Measurements from ENCODE around the gene TTC21A.
"Not testable (repeated sequence)": the region's sequence is repeated elsewhere in the genome, so short reads cannot be mapped to it uniquely, and the experiment has no call there.

TTC21A gene, protein sequence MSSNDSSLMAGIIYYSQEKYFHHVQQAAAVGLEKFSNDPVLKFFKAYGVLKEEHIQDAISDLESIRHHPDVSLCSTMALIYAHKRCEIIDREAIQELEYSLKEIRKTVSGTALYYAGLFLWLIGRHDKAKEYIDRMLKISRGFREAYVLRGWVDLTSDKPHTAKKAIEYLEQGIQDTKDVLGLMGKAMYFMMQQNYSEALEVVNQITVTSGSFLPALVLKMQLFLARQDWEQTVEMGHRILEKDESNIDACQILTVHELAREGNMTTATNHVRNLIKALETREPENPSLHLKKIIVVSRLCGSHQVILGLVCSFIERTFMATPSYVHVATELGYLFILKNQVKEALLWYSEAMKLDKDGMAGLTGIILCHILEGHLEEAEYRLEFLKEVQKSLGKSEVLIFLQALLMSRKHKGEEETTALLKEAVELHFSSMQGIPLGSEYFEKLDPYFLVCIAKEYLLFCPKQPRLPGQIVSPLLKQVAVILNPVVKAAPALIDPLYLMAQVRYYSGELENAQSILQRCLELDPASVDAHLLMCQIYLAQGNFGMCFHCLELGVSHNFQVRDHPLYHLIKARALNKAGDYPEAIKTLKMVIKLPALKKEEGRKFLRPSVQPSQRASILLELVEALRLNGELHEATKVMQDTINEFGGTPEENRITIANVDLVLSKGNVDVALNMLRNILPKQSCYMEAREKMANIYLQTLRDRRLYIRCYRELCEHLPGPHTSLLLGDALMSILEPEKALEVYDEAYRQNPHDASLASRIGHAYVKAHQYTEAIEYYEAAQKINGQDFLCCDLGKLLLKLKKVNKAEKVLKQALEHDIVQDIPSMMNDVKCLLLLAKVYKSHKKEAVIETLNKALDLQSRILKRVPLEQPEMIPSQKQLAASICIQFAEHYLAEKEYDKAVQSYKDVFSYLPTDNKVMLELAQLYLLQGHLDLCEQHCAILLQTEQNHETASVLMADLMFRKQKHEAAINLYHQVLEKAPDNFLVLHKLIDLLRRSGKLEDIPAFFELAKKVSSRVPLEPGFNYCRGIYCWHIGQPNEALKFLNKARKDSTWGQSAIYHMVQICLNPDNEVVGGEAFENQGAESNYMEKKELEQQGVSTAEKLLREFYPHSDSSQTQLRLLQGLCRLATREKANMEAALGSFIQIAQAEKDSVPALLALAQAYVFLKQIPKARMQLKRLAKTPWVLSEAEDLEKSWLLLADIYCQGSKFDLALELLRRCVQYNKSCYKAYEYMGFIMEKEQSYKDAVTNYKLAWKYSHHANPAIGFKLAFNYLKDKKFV (N-terminal part only)

DNA sequence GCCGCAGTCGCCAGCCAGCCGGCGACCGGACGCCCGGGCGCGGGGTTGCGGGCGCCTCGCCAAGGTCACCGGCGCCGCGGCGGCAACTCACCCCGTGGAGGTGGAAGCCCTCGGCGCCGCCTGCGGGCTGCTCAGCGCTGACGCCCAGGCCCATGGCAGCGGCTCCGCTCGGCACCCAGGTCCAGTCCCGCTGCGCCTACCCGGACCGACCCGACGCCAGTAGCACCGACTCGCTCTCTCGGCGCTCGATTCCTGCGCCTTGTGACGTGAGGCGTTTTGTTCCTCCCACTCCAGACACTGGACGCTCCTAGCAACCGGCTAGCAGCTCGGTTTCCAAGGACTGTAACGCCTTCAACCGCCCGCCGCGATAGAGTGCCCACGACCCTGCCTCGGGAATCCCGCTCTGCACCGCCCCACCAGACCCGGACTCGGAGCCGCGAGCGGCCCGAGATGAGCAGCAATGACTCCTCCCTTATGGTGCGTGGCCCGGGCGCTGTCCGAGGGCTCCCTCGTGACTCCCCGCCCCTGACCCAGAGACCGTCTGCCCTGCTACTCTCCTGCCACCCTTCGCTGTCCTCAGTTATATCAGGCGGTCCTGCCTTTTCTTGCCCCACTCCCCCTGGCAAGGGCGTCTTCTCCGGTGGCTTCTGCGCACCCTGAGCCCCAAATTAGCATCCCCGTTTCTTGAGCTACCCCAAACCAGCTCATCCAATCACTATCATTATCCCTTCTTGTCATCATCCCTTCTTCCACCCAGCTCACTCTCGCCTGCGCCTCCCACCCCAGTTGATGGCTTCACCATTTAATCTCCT lies at the start of gene TTC21A, which contains the start of gene GORASP1:
Gene TTC21A (plus strand): TSS at position 293 of the 812 bp plus-strand sequence. CDS start 158 bp downstream, at position 451.
Gene GORASP1 (minus strand): TSS at position 240 of the 812 bp plus-strand sequence. CDS start 86 bp downstream, at position 154.
- peak; percentile 23 for DNase-seq (ENCODE audit: low read depth)

DNA sequence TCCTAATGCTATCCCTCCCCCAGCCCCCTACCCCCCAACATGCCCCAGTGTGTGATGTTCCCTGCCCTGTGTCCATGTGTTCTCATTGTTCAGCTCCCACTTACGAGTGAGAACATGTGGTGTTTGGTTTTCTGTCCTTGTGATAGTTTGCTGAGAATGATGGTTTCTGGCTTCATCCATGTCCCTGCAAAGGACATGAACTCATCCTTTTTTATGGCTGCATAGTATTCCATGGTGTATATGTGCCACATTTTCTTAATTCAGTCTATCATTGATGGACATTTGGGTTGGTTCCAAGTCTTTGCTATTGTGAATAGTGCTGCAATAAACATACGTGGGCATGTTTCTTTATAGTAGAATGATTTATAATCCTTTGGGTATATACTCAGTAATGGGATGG lies 46.3 kb upstream of the TTC21A start:
- DNase-seq (ENCODE audit: low read depth), result not testable (repeated sequence)

DNA sequence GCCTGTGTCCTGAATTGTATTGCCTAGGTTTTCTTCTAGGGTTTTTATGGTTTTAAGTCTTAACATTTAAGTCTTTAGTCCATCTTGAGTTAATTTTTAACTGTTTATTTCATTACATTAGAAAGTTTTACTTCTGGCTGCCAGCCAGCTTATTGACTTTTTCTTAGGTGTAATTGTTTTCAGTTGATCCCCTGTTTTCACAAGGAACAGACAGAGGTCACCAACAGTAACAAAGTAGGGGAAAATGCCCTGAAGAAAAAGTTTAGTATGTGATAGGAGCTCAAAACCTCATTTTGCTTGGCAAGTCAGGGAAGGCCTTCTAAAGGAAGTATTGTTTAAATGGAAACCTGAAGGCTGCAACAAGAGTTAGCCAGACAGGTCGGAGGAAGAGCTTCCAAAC lies 45.3 kb upstream of the TTC21A start:
- DNase-seq (ENCODE audit: low read depth), result no peak

DNA sequence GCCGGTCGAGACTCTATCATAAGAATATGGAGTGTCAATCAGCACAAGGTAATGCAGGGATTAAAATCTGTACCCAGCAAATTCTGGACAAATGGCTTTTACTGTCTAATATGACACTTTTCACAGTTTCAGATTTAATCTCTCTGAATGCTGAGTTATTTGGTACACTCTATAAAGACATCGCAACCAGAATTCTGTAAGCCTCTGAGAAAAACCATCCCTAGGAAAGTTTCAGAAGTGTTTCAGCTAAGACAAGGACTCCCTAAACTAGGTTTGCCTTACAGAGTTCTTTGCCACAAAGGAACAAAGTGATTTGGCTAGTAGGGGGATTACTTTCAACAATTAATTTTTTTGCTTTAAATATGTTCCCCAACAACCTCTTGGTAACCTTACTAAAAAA lies 44.3 kb upstream of the TTC21A start:
- DNase-seq (ENCODE audit: low read depth), result no peak

DNA sequence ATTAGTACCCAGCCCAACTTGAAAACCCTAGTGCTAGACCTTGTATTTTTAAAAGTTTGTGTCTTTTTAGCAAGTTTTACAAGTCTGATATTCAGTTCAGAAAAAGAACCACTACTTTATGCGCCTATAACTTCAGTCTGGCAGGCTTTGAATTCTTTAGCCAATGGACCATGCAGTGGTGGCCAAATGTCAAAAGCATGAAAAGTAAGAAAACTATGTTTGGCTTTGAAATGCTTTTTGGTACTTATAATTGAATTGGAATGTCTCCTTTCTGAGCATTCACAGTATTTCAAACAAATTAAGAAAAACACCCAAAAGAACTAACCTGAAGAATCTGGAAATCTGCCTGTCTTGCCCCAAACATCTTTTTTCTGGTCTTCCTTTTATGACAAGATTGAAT lies 42.8 kb upstream of the TTC21A start:
- no peak for DNase-seq (ENCODE audit: low read depth)

DNA sequence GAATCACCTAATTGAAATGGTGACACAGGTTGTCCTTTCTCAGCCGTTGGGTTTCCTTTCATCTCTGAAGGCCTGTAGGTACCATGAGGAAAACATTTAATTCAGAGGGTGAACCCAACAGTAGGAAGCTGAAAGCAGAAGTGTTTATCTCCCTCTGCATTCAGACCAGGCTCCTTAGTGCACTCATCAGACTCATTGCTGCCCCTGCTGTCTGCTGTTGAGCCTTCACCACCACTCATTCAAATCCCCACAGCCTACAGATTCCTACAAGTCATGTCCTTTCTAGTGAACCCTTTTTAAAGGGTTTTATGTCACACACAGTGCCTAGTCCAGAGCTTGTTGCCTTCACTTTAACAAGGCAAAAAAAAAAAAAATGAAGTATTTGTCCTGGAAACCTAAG lies 42.3 kb upstream of the TTC21A start:
- DNase-seq (ENCODE audit: low read depth), result no peak

DNA sequence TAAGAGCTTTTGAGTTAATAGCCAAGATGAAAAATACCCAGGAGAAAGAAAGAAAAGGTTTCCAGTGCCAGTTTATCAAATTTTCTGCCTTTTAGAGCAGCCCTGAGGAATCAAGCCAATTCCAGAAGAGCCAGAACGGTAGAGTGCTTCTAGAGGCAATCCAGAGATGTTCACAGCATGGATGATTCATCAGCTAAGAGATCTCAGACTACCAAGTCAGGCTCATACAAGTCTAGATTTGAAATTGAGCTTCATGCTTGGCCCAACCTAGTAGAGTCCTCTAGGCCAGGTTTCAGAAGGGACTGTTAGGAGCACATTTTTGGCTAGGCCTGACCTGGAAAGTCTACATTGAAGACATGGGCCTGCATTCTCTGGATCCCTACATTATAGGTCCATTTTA lies 40.2 kb upstream of the TTC21A start:
- DNase-seq (ENCODE audit: low read depth), result no peak

DNA sequence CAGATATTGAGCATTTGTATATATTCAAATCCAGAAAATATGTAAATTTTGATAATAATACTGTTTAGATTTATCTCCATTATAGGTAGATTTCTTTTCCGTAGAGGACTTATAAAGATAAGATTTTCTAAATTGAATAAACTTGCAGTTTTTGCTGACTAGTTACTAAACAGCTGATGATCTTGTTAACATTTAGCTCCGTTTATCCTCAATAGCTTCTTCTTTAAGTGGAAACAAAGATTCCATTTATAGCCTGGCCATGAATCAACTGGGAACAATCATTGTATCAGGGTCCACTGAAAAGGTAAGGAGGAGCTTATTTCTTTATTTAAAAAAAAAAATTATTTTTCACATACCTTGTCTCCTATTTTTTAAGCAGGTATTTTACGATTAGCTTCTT lies 38.9 kb upstream of the TTC21A start:
- DNase-seq (ENCODE audit: low read depth), result no peak

DNA sequence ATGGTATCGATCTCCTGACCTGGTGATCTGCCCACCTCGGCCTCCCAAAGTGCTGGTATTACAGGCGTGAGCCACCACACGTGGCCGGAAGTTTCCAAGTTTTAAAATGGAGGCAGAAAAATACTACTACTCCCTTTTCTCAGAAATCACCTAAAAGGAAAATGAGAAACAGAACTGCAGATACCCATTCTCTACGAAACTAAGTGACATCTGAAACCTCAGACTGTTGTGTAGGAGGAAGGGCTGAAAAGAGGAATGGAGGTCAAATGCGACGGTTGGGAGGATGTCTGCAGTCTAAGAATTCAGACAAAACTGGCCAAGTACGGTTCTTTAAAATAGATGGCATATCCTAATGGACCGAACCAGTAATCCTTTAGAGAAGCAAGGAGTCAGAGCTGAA lies 31.6 kb upstream of the TTC21A start:
- no peak for DNase-seq (ENCODE audit: low read depth)

DNA sequence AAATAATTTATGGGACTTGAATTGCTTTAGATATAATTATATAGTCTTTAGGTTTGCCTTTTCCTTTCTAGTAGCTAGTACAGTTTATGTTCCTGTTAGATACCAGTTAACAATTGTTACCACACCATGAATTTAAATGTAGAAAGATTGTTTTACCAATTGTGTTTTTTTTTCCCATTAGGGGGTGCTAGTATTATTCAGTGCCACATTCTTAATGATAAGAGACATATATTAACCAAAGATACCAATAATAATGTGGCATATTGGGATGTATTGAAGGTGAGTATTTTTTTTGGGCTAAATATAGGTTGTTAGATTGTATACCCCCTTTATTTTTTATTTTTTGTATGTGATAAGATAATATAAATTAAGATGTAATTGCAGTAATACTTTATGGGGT lies 27.9 kb upstream of the TTC21A start:
- DNase-seq (ENCODE audit: low read depth), result no peak

DNA sequence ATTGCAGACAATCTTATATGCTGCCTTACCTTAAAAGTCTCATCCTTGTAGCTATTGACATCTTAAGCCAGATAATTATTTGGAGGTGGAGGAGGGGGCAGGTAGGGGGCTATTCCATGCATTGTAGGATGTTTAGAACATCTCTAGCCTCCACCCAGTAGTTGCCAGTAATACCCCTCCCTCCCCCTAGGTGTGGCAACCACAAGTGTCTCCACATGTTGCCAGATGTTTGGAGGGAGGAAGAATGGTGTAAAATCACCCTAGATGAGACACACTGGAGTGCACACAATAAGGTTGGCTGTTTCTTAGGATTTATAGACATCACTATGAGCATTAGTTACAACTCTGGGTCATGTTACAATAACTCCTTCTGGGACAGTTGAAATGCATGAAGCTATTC lies 27.5 kb upstream of the TTC21A start:
- no peak for DNase-seq (ENCODE audit: low read depth)

DNA sequence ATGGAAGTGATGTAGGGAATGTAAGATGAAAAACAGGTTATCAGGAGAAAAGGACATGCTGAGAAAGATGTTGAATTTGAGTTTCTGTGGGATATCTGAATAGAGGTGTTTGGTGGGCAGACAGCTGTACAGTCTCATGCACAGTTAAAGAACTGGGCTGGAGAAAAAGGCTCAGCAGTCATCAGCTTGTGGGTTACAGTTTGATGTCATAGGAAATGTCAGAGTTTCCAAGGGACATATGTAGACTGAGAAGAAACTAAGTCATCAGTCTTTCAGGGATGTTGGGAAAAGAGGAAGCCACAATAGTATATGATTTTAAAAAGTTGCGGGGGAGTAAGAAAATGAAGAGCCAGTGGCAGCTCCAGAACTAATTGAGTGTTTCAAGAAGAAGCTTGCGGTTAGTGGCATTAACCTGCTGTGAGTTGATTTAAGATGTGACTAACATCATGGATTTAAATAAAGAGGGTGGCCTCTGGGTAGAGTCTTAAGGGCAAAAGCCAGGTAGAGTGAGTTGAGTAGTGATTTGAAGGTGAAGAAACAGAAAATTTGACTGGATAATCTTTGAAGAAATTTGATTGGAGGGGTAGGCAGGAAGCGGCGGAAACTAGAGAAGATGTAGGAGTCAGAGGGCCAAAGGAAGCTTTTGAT lies 24.7 kb upstream of the TTC21A start:
- no peak for DNase-seq (ENCODE audit: low read depth)

DNA sequence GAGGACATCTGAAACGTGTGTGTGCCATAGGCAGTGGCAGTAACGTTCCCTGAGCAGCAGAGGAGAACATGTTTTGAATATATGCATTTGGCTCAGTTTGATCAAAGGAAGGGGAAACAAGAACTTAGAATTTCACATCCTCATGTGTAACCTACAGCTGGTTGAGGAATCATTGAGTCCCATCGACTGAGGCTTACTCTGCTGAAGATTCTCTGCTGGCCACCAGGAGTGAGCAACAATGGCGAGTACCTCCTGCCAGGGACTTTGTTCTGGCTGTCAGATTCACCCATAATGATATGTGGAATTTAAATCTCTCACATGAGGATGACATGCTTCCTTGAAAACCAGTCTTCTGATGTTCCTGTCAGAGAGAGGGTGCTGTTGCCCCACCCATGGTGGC lies 21.3 kb upstream of the TTC21A start:
- DNase-seq (ENCODE audit: low read depth), result no peak

DNA sequence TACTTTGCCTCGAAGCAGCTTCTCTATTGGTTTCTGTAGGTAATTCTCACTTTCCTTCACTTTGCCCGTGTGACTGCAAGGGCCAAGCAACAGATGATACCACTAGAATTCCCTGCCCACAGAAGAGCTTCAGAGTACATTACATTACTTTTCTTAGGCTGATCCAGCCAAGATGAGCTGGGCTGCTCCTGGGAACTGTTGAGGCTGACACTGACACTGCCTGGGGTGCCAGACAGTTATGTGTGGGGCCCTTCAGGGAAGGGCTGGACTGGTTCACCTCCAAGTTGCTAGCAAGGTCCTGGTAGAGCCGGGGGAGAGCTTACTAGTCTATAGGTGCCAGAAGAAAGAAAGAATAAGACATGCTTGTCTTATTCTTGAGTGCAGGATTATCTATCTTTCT lies 19.0 kb upstream of the TTC21A start:
- no peak for DNase-seq (ENCODE audit: low read depth)

DNA sequence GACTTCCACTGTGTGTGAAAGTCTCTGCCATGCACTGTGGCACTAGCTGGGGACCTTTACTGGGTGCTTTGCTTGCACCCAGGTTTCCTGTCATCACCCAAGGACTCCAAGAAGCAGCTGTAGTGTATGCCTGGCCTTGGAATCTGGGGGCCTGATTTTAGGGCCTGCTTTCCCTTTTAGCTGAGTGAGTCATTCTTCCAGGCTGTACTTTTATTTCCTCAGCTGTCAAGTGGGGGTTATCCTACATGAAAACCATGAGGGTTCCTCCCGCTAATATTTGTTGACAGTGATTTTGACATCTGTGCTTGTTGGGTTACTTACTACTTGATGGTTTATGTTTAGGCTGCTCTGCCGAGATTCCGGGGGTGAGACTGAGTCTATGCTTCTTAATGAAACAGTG lies 18.6 kb upstream of the TTC21A start:
- no peak for DNase-seq (ENCODE audit: low read depth)

DNA sequence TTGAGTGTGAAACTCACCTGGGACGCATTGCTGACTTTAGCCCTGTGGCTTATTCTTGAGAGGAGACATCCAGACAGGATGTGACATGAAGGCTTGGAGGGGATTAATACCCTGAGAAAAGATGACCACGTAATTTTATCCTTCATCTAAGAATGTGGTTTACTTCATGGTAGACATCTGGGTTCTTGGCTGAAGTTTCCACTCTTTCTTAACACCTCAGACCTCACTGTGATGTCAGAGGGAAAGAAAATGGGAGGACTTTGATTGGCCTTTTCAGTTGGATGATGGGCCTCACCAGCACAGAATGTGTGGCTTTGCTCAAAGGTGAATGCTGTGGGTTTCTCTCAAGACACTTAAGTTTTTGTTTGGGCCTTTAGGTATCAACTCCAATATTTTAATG lies 16.6 kb upstream of the TTC21A start:
- DNase-seq (ENCODE audit: low read depth), result no peak

DNA sequence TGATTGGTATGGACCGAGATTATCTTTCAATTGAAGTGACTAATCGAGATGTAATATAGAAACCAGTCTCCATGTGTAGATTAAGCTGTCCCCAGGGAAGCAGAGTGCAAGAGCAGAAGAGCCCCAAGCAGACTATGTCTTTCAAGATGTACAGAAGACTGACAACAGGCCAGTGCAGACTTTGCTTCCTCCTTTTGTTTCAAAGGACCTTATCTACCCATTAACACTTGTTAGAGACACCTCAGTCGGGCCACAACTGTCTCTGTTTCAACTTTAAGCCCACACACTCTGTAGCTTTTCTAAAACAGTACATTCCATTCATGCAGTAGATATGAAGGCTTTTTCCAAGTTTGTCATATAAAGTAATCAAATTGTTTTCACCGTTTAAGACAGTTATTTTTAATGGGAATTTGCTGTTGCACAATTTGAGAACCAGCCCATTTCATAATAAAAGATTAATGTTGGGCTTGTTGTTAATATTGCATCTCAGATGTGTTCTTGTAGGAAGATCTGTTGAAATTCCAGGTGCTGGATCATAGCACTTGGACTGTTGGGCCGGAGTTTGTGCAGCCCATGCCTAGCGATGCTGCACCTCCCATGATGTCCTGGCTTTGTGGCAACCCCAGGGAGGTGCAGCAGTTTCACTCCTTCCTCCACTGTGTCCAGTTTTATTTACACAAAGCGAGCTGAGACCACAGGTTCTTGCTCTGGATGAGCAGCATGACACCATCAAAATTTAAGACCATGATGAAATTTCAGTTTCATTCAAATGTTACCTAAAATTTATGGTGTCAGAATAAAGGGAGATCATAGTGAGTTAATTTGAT lies 12.4 kb upstream of the TTC21A start:
- DNase-seq (ENCODE audit: low read depth), result no peak

DNA sequence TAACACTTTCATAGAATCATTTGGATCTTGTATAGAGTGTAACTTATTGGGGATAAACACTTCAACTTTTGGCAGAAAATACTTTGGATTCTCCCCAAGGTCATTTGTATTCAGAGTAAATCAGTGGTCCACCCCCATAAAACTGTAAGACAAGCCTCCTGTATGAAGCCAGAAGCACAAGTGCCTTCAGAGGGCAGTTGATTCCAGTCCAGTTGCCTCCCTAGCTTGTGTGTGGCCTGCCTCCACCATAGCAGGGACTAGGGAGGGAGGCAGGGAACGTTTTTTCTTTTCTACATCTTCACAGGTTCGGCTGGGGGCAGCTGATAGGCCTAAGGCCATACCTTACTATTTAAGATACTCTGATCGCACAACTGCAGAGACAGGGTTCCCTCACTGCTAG lies 11.7 kb upstream of the TTC21A start:
- DNase-seq (ENCODE audit: low read depth), result no peak

DNA sequence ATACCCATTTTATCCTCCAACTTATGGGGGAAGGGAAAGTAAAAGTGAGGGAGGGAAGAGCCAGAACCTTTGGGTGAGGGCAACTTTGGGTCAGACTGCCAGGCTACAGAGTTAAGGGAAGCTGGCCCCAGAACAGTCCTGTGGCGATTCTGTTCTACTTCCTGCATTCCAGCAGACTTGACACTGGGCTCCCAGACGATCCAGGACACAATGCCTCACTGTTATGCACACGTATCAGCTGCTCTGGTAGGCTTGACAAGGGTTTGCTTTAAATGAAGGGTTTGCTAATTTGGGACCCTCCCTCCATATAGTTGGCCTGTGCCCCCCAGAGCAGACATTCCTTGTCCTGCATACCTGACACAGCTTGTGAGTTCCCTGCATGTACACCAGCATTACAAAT lies 10.7 kb upstream of the TTC21A start:
- DNase-seq (ENCODE audit: low read depth), result no peak

All from stimulated activated CD8-positive, alpha-beta memory T cell treated with anti-CD3 and anti-CD28 coated beads, Interleukin-15, amount 100 ng/mL, for 24 hours (primary cell).